Loucy (cell line): ENCODE results near the gene ARHGAP26.

Experiments used
- H2AFZ ChIP-seq: fragments of 200-600 bp; sonication (generic); 2 replicates; pipeline ENCODE4 v1.6.0; 2016; ENCODE audit warnings: antibody characterized with exemption, mild to moderate bottlenecking, low read length, moderate library complexity
- H3F3A ChIP-seq: fragments of 200-600 bp; 2 replicates; pipeline ENCODE4 v1.6.0; 2016; ENCODE audit warnings: antibody characterized with exemption, low read depth, mild to moderate bottlenecking
- H3K27me3 ChIP-seq: fragments of 200-600 bp; sonication (generic); 2 replicates; pipeline ENCODE4 v1.6.1; 2014; ENCODE audit warnings: low read length, mild to moderate bottlenecking; ENCODE audit not compliant: insufficient read depth, poor library complexity, severe bottlenecking
- H3K36me3 ChIP-seq: fragments of 200-600 bp; sonication (generic); 2 replicates; pipeline ENCODE4 v1.6.1; 2016; ENCODE audit warnings: low read length; ENCODE audit not compliant: insufficient read depth
- H3K4me1 ChIP-seq: fragments of 200-600 bp; sonication (generic); 2 replicates; pipeline ENCODE4 v1.5.1; 2014; ENCODE audit warnings: low read length, mild to moderate bottlenecking; ENCODE audit not compliant: insufficient read depth, poor library complexity, severe bottlenecking
- H3K4me2 ChIP-seq: fragments of 200-600 bp; sonication (generic); 2 replicates; pipeline ENCODE4 v1.6.0; 2014; ENCODE audit warnings: antibody characterized with exemption, low read length, low read depth, mild to moderate bottlenecking; ENCODE audit not compliant: poor library complexity, severe bottlenecking
- H3K4me3 ChIP-seq: fragments of 200-600 bp; sonication (generic); 2 replicates; pipeline ENCODE4 v1.5.1; 2014; ENCODE audit warnings: low read length, mild to moderate bottlenecking, mixed read lengths; ENCODE audit not compliant: poor library complexity, severe bottlenecking
- H3K79me2 ChIP-seq: fragments of 200-600 bp; sonication (generic); 2 replicates; pipeline ENCODE4 v1.6.1; 2014; ENCODE audit warnings: low read length; ENCODE audit not compliant: insufficient read depth
- H3K9ac ChIP-seq: fragments of 200-600 bp; sonication (generic); 2 replicates; pipeline ENCODE4 v1.6.0; 2014; ENCODE audit warnings: mild to moderate bottlenecking, low read depth, low read length, moderate library complexity; ENCODE audit not compliant: poor library complexity, severe bottlenecking
- H3K9me2 ChIP-seq: fragments of 200-600 bp; sonication (generic); replicated peaks from 2 replicates; pipeline ENCODE4 v1.6.1; 2016; ENCODE audit warnings: low read depth, low read length, mixed read lengths
- H3K9me3 ChIP-seq: fragments of 200-600 bp; sonication (generic); 2 replicates; pipeline ENCODE4 v1.6.1; 2014; ENCODE audit warnings: mild to moderate bottlenecking, antibody characterized with exemption, low read length, low read depth; ENCODE audit not compliant: insufficient read depth
- H4K20me1 ChIP-seq: fragments of 200-600 bp; sonication (generic); 2 replicates; pipeline ENCODE4 v1.6.0; 2014; ENCODE audit warnings: antibody characterized with exemption, low read length, mild to moderate bottlenecking; ENCODE audit not compliant: insufficient read depth, poor library complexity, severe bottlenecking
- EZH2phosphoT487 ChIP-seq: fragments of 200-600 bp; IDR thresholded peaks from 2 replicates; pipeline ENCODE4 v1.6.1; 2018; ENCODE audit warnings: antibody characterized with exemption, mild to moderate bottlenecking, moderate library complexity, borderline replicate concordance
- TF ChIP-seq, protein P1 (sequence below): fragments of 200-600 bp; sonication (generic); conservative IDR thresholded peaks from 2 replicates; pipeline ENCODE4 v1.5.1; 2014; ENCODE audit warnings: mild to moderate bottlenecking, antibody characterized with exemption, low read length

The ARHGAP26 gene

DNA sequence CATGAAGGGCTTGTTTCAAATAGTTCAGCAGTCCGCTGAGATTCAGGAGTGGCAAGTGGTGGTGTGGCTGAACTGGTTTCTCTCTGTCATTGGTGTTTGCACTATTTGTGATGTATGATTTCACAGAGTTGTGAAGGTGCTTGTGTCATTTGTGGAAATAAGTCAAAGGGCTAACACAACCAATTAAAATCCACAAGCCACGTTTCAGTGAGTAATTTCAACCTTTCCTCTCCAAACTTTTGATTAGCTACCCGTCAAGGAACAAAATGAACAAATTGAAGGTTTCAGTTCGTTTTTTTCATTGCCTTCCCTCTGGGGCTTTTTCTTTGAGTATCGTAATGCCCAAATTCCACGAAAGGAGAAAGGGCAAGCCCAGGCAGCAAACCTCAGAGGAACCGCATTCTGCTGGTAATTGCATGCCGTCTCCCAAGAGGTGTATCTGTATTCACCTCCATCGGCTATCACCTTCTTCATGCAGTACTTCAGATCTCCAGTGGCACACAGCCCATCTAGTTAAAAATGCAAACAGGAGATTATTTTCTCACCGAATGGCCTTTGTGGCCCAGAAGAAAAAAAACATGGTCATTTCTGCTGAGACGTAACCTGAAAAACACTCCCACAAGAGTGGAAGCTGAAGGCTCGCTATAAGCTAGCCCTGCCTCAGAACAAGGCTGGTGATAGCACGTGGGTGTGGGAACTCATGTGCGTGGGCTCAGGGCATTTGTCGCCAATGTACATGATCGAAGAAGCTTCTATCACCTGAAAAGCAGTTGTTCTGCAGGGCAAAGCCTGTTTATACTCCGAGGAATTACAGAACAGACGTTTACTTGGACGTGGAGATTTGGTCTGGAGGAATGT is 436.2 kb downstream of the ARHGAP26 start:
- Histone ChIP-seq H3K4me3 (no peak overlapping the region), H3K9ac (no peak overlapping the region), H3K36me3 (no peaks in the 10 kb centered on the region)

DNA sequence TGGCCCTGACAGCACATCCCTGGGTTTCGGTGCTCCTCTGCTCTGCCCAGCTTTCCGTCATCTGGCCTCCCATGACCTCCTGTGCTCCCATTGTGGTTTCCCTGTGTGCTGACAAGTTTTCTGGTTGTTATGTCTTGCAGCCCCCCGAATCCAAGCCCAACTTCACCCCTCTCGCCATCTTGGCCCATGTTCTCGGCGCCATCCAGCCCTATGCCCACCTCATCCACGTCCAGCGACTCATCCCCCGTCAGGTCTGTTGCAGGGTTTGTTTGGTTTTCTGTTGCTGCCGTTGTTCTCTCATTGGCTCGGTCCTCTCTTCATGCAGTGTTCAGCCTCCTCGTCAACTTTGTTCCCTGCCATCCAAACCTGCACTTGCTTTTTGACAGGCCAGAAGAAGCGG is 436.9 kb downstream of the ARHGAP26 start:
- no peaks in the 10 kb centered on the region for H3K79me2 ChIP-seq
- H3K4me3 ChIP-seq, result no peak overlapping the region
- H3K36me3 ChIP-seq, result no peaks in the 10 kb centered on the region
- no peaks in the 10 kb centered on the region for H3K9me3 ChIP-seq
- H3K9me2 ChIP-seq, result no peaks in the 10 kb centered on the region
- H3K9ac ChIP-seq, result no peak overlapping the region
- TF ChIP-seq EZH2phosphoT487, result no peak
- TF ChIP-seq, protein P1, sequence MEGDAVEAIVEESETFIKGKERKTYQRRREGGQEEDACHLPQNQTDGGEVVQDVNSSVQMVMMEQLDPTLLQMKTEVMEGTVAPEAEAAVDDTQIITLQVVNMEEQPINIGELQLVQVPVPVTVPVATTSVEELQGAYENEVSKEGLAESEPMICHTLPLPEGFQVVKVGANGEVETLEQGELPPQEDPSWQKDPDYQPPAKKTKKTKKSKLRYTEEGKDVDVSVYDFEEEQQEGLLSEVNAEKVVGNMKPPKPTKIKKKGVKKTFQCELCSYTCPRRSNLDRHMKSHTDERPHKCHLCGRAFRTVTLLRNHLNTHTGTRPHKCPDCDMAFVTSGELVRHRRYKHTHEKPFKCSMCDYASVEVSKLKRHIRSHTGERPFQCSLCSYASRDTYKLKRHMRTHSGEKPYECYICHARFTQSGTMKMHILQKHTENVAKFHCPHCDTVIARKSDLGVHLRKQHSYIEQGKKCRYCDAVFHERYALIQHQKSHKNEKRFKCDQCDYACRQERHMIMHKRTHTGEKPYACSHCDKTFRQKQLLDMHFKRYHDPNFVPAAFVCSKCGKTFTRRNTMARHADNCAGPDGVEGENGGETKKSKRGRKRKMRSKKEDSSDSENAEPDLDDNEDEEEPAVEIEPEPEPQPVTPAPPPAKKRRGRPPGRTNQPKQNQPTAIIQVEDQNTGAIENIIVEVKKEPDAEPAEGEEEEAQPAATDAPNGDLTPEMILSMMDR, result no peak
- no peaks in the 10 kb centered on the region for H3F3A ChIP-seq
- no peaks in the 10 kb centered on the region for H3K4me1 ChIP-seq
- H3K4me2 ChIP-seq, result no peak overlapping the region
- no peaks in the 10 kb centered on the region for H4K20me1 ChIP-seq
- H3K27me3 ChIP-seq, result no peaks in the 10 kb centered on the region
- H2AFZ ChIP-seq, result no peak overlapping the region

More for the DNA sequence above, 436.2 kb downstream of the ARHGAP26 start:
- Histone ChIP-seq H3F3A (no peaks in the 10 kb centered on the region), H4K20me1 (no peaks in the 10 kb centered on the region), H3K9me3 (no peaks in the 10 kb centered on the region), H3K9me2 (no peaks in the 10 kb centered on the region), H3K27me3 (no peaks in the 10 kb centered on the region), H2AFZ (no peak overlapping the region), H3K4me1 (no peaks in the 10 kb centered on the region), H3K79me2 (no peaks in the 10 kb centered on the region), H3K4me2 (no peak overlapping the region)
- TF ChIP-seq, protein P1, result no peak
- TF ChIP-seq EZH2phosphoT487, result no peak

DNA sequence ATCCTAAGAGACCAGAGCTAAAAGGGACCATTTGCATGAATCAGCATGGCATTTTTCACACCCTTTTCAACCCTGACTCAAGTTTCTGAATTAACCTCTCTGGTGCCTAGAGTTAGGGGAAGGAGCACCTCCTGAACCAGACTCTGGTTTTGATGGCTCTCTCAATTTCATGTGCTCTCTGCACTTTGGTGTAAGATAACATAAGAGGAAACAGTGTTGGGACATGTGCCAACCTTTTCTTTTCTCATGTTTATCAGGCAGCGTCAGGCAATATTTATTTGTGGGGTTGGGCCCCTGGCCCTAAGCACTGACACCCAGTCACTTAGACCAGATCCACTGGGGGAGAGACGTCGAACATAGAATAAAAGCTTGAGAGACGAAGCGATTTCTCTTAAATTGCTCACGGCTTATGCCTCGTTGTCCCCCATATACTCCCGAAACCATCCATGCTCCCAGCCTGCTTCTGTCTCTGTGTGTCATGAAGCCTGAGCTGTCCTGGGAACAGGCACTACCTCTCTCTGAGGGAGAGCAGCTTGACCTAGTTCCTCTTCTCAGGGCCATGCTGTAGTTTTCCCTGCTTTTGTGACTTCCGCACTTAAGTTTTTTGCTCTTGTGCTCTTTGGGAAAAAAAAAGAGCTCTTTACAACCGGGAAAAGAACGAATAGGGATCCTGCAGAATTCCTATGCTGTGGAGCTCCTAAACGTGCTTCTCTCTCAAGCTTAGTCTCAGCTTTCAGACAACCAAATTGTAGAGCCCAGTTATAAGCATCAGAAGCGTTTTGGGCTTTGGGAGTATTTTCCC is 437.6 kb downstream of the ARHGAP26 start:
- Histone ChIP-seq H3K4me1 (no peaks in the 10 kb centered on the region), H3K9me2 (no peaks in the 10 kb centered on the region), H3K36me3 (no peaks in the 10 kb centered on the region), H3K27me3 (no peaks in the 10 kb centered on the region), H3K4me3 (no peak overlapping the region), H2AFZ (no peak overlapping the region), H3K9me3 (no peaks in the 10 kb centered on the region), H3K9ac (no peak overlapping the region), H3F3A (no peaks in the 10 kb centered on the region), H3K79me2 (no peaks in the 10 kb centered on the region), H3K4me2 (no peak overlapping the region), H4K20me1 (no peaks in the 10 kb centered on the region)
- TF ChIP-seq, protein P1, result no peak
- TF ChIP-seq EZH2phosphoT487, result no peak
